Breast epithelium (tissue), 4 donors: ENCODE data around the gene RGL1. TPM values are rescaled to one million over a fixed set of nuclear protein-coding genes. Genes with fewer than 3 reads are reported as not detected.

ENCODE experiments used
- DNase-seq, 2 donors: peaks; one replicate each; pipeline ENCODE4 v3.0.0-alpha.2; 2019; ENCODE audit warnings: low spot score in 2 of 2
- H3K27ac ChIP-seq, 2 donors: fragments of 200-600 bp; sonication (generic) in 1 of 2; one replicate each; pipeline ENCODE4 v1.5.1; 2016 to 2019; ENCODE audit warnings: mild to moderate bottlenecking in 1 of 2
- H3K27me3 ChIP-seq, 2 donors: fragments of 200-600 bp; sonication (generic) in 1 of 2; one replicate each; pipeline versions ENCODE4 v1.5.1 to v1.6.0; 2017 to 2019; ENCODE audit warnings: control low read depth in 1 of 2, mild to moderate bottlenecking in 1 of 2
- H3K36me3 ChIP-seq: fragments of 200-600 bp; one replicate; pipeline ENCODE4 v1.5.1; 2019
- H3K4me1 ChIP-seq, 2 donors: fragments of 200-600 bp; sonication (generic); one replicate each; pipeline ENCODE4 v1.5.1; 2016 to 2019; ENCODE audit warnings: control low read depth in 1 of 2
- H3K4me3 ChIP-seq, 3 donors: fragments of 200-600 bp; sonication (generic); 1 replicate in 2 of 3; 2 replicates in 1 of 3; pipeline ENCODE4 v1.5.1; 2016 to 2019; ENCODE audit warnings: mild to moderate bottlenecking in 3 of 3, moderate library complexity in 2 of 3
- H3K9me3 ChIP-seq, 2 donors: fragments of 200-600 bp; sonication (generic) in 1 of 2; one replicate each; pipeline ENCODE4 v1.5.1; 2016 to 2019; ENCODE audit warnings: control low read depth in 1 of 2
- CTCF ChIP-seq, 3 donors: fragments of 450-650 bp; IDR thresholded peaks; one replicate each; pipeline ENCODE4 v1.5.1; 2016 to 2017; ENCODE audit warnings: antibody characterized with exemption in 3 of 3, mild to moderate bottlenecking in 3 of 3, moderate library complexity in 3 of 3
- POLR2A ChIP-seq: fragments of 450-650 bp; IDR thresholded peaks from one replicate; pipeline ENCODE4 v1.6.1; 2016; ENCODE audit warnings: antibody characterized with exemption, mild to moderate bottlenecking, moderate library complexity
- POLR2AphosphoS5 ChIP-seq, 3 donors: sonication (generic); formaldehyde crosslinking; IDR thresholded peaks; one replicate each; pipeline ENCODE4 v1.6.1; 2017; ENCODE audit warnings: antibody characterized with exemption in 3 of 3
- intact Hi-C: fragments of 100-400 bp; cut with DNase I; formaldehyde crosslinking; loops from one replicate; pipeline ENCODE4 v1.15.1; 2023; ENCODE audit warnings: low total_unique reads
- total RNA-seq, 3 donors: library from RNA; depleted of rRNA; stranded (reverse); fragments of >200 nt; gene quantifications; one replicate each; pipeline ENCODE4 v1.1.0, GENCODE V29; 2016

Gene RGL1
- total RNA-seq, 3 donors from 2014 or later = 24.9 to 70.2 (median 26.8) TPM

- H3K4me1 ChIP-seq = peaks cover 0 to 5% of the 10 kb centered on the region in 2 donors
- DNase-seq = peak in 1 of 2 donors; percentile 33
- no peaks in the 10 kb centered on the region for H3K27me3 ChIP-seq
- intact Hi-C loops = no loop called here
- peak overlapping the region; percentile 59 to 62 for H3K27ac ChIP-seq
- TF ChIP-seq POLR2AphosphoS5 (IDR thresholded peaks at IDR 0.05) (peak in 2 of 3 donors; percentile 38 to 70), CTCF (IDR thresholded peaks at IDR 0.05) (no peak)
- H3K36me3 ChIP-seq = no peaks in the 10 kb centered on the region
- H3K4me3 ChIP-seq = peak overlapping the region in 2 of 3 donors; percentile 10 to 29
- H3K9me3 ChIP-seq = no peaks in the 10 kb centered on the region
Measured at GRCh38 chr1:183841950-183842794, 37.3 kb downstream of the RGL1 start.

GRCh38 chr1:183842795-183843144, 37.9 kb downstream of the RGL1 start:
- Histone ChIP-seq H3K4me3 (peak overlapping the region in 2 of 3 donors; percentile 10 to 29), H3K36me3 (no peaks in the 10 kb centered on the region), H3K27ac (peak overlapping the region; percentile 59 to 62), H3K27me3 (no peaks in the 10 kb centered on the region), H3K4me1 (peaks cover 0 to 5% of the 10 kb centered on the region in 2 donors), H3K9me3 (no peaks in the 10 kb centered on the region)
- no peak for TF ChIP-seq CTCF (IDR thresholded peaks at IDR 0.05)
- TF ChIP-seq POLR2AphosphoS5 (IDR thresholded peaks at IDR 0.05) = no peak
- TF ChIP-seq POLR2A = no peak
- DNase-seq = no peak
- intact Hi-C loops = no loop called here

- no peak overlapping the region for H3K4me3 ChIP-seq
- no peaks in the 10 kb centered on the region for H3K9me3 ChIP-seq
- no peaks in the 10 kb centered on the region for H3K27me3 ChIP-seq
- TF ChIP-seq POLR2A = no peak
- H3K36me3 ChIP-seq = no peaks in the 10 kb centered on the region
- intact Hi-C loops = no loop called here
- no peak for DNase-seq
- no peak overlapping the region for H3K27ac ChIP-seq
- peaks cover 0 to 5% of the 10 kb centered on the region in 2 donors for H3K4me1 ChIP-seq
Measured at GRCh38 chr1:183844806-183845205, 39.9 kb downstream of the RGL1 start.

- no peaks in the 10 kb centered on the region for H3K9me3 ChIP-seq
- H3K36me3 ChIP-seq = no peaks in the 10 kb centered on the region
- no peak overlapping the region for H3K4me3 ChIP-seq
- DNase-seq = no peak
- intact Hi-C loops = no loop called here
- no peak overlapping the region for H3K27ac ChIP-seq
- no peak for TF ChIP-seq POLR2AphosphoS5 (IDR thresholded peaks at IDR 0.05)
- TF ChIP-seq POLR2A = no peak
- TF ChIP-seq CTCF (IDR thresholded peaks at IDR 0.05) = no peak
- H3K27me3 ChIP-seq = no peaks in the 10 kb centered on the region
- H3K4me1 ChIP-seq = peaks cover 0 to 5% of the 10 kb centered on the region in 2 donors
Measured at GRCh38 chr1:183845681-183846080, 40.8 kb downstream of the RGL1 start.

- DNase-seq = no peak
- H3K9me3 ChIP-seq = no peaks in the 10 kb centered on the region
- intact Hi-C loops = no loop called here
- H3K4me3 ChIP-seq = no peak overlapping the region
- H3K27ac ChIP-seq = no peak overlapping the region
- no peak for TF ChIP-seq POLR2A
- no peak for TF ChIP-seq CTCF (IDR thresholded peaks at IDR 0.05)
- no peak for TF ChIP-seq POLR2AphosphoS5 (IDR thresholded peaks at IDR 0.05)
- no peaks in the 10 kb centered on the region for H3K27me3 ChIP-seq
- H3K4me1 ChIP-seq = no peaks in the 10 kb centered on the region
- H3K36me3 ChIP-seq = no peaks in the 10 kb centered on the region
Measured at GRCh38 chr1:183847641-183848040, 42.7 kb downstream of the RGL1 start.
